Tibial artery (tissue), 4 donors: ENCODE measurements around the gene OSGEPL1.
A peak's percentile ranks its signal among the peaks of the same experiment; 100 is the strongest.

Experiments used
- DNase-seq, 2 donors: peaks; one replicate each; pipeline ENCODE4 v3.0.0-alpha.2; 2019
- H3K27ac ChIP-seq, 2 donors: fragments of 200-600 bp; sonication (generic) in 1 of 2; 1 replicate in 1 of 2; 2 replicates in 1 of 2; pipeline ENCODE4 v1.5.1; 2018 to 2019; ENCODE audit warnings: mild to moderate bottlenecking in 1 of 2
- H3K27me3 ChIP-seq, 2 donors: fragments of 200-600 bp; sonication (generic) in 1 of 2; one replicate each; pipeline versions ENCODE4 v1.5.1 to v1.6.0; 2016 to 2019
- H3K36me3 ChIP-seq, 3 donors: fragments of 200-600 bp; sonication (generic) in 2 of 3; one replicate each; pipeline ENCODE4 v1.5.1; 2016 to 2019; ENCODE audit warnings: mild to moderate bottlenecking in 2 of 3
- H3K4me1 ChIP-seq, 4 donors: fragments of 200-600 bp; sonication (generic) in 2 of 4; 1 replicate in 3 of 4; 2 replicates in 1 of 4; pipeline ENCODE4 v1.5.1; 2016 to 2019
- H3K4me3 ChIP-seq, 2 donors: fragments of 200-600 bp; sonication (generic) in 1 of 2; 1 replicate in 1 of 2; 2 replicates in 1 of 2; pipeline ENCODE4 v1.5.1; 2018 to 2019; ENCODE audit warnings: mild to moderate bottlenecking in 2 of 2
- H3K9me3 ChIP-seq, 3 donors: fragments of 200-600 bp; sonication (generic) in 1 of 3; one replicate each; pipeline ENCODE4 v1.5.1; 2016 to 2019
- CTCF ChIP-seq, 2 experiments: fragments of 200-600 bp in 1 of 2; fragments of 450-650 bp in 1 of 2; IDR thresholded peaks; one replicate each; pipeline ENCODE4 v1.5.1; 2017 to 2019; ENCODE audit warnings: antibody characterized with exemption in 2 of 2, mild to moderate bottlenecking in 1 of 2, moderate library complexity in 1 of 2
- intact Hi-C: fragments of 100-400 bp; cut with DNase I; formaldehyde crosslinking; loops from one replicate; pipeline ENCODE4 v1.15.0; 2023; ENCODE audit warnings: low total_unique reads

OSGEPL1 gene

GRCh38 chr2:189783451-189783926 lies 20.9 kb upstream of the OSGEPL1 start:
- Histone ChIP-seq H3K9me3 (no peaks in the 10 kb centered on the region), H3K27me3 (no peaks in the 10 kb centered on the region), H3K4me3 (peak overlapping the region; percentile 62 to 69), H3K36me3 (peaks cover 9 to 20% (median 13%) of the 10 kb centered on the region in 3 donors), H3K4me1 (peaks cover 4 to 42% (median 19%) of the 10 kb centered on the region in 4 donors), H3K27ac (peak overlapping the region; percentile 90)
- DNase-seq = no peak
- intact Hi-C loops = loop anchor here (10.0 kb wide), 2 partner anchors 119 to 789 kb away; partner anchors contain the start of gene ASNSD1
- no peak for TF ChIP-seq CTCF (IDR thresholded peaks at IDR 0.05)

- DNase-seq = no peak
- peaks cover 4 to 42% (median 20%) of the 10 kb centered on the region in 4 donors for H3K4me1 ChIP-seq
- no peaks in the 10 kb centered on the region for H3K27me3 ChIP-seq
- no peak for TF ChIP-seq CTCF (IDR thresholded peaks at IDR 0.05)
- peak overlapping the region; percentile 15 to 69 for H3K4me3 ChIP-seq
- H3K27ac ChIP-seq = peak overlapping the region in 1 of 2 donors; percentile 90
- intact Hi-C loops = loop anchor here (10.0 kb wide), 2 partner anchors 117 to 787 kb away; partner anchors contain the start of gene ASNSD1
- H3K9me3 ChIP-seq = no peaks in the 10 kb centered on the region
- peaks cover 20 to 33% (median 23%) of the 10 kb centered on the region in 3 donors for H3K36me3 ChIP-seq
These were observed 19.7 kb upstream of the OSGEPL1 start for GRCh38 chr2:189782221-189782671.

GRCh38 chr2:189772212-189772611 lies 9.6 kb upstream of the OSGEPL1 start:
- H3K27me3 ChIP-seq = no peaks in the 10 kb centered on the region
- H3K4me3 ChIP-seq = no peak overlapping the region
- DNase-seq = no peak
- TF ChIP-seq CTCF (IDR thresholded peaks at IDR 0.05) = no peak
- no peaks in the 10 kb centered on the region for H3K9me3 ChIP-seq
- H3K27ac ChIP-seq = no peak overlapping the region
- intact Hi-C loops = no loop called here
- H3K4me1 ChIP-seq = peaks cover 0 to 3% (median 2%) of the 10 kb centered on the region in 4 donors
- peaks cover 32 to 68% (median 57%) of the 10 kb centered on the region in 3 donors for H3K36me3 ChIP-seq

- intact Hi-C loops = no loop called here
- Histone ChIP-seq H3K27me3 (no peaks in the 10 kb centered on the region), H3K27ac (peak overlapping the region in 1 of 2 donors; percentile 9), H3K4me1 (peaks cover 0 to 3% (median 2%) of the 10 kb centered on the region in 4 donors), H3K9me3 (no peaks in the 10 kb centered on the region), H3K4me3 (no peak overlapping the region), H3K36me3 (peaks cover 27 to 73% (median 43%) of the 10 kb centered on the region in 3 donors)
- no peak for DNase-seq
- TF ChIP-seq CTCF (IDR thresholded peaks at IDR 0.05) = no peak
These were observed 8.2 kb upstream of the OSGEPL1 start for GRCh38 chr2:189770590-189771322.

- Histone ChIP-seq H3K9me3 (no peaks in the 10 kb centered on the region), H3K4me3 (peak overlapping the region in 1 of 2 donors; percentile 87), H3K27me3 (no peaks in the 10 kb centered on the region), H3K36me3 (peaks cover 0 to 21% (median 1%) of the 10 kb centered on the region in 3 donors), H3K27ac (peak overlapping the region in 1 of 2 donors; percentile 83), H3K4me1 (peaks cover 0 to 17% (median 9%) of the 10 kb centered on the region in 4 donors)
- no peak for TF ChIP-seq CTCF (IDR thresholded peaks at IDR 0.05)
- no peak for DNase-seq
- intact Hi-C loops = no loop called here
These were observed 1.5 kb upstream of the OSGEPL1 start for GRCh38 chr2:189763908-189764661.
